Colonic mucosa (tissue), 4 donors: ENCODE measurements around the gene ESYT3. TPM values are rescaled to one million over a fixed set of nuclear protein-coding genes. Genes with fewer than 3 reads are reported as not detected.

Source experiments
- DNase-seq: peaks from one replicate; pipeline ENCODE4 v3.0.0-alpha.2; 2020
- H3K27ac ChIP-seq: fragments of 200-600 bp; one replicate; pipeline ENCODE4 v1.8.0; 2021
- H3K27me3 ChIP-seq: fragments of 200-600 bp; one replicate; pipeline ENCODE4 v1.8.0; 2021
- H3K36me3 ChIP-seq: fragments of 200-600 bp; one replicate; pipeline ENCODE4 v1.8.0; 2021
- H3K4me1 ChIP-seq: fragments of 200-600 bp; one replicate; pipeline ENCODE4 v1.8.0; 2021; ENCODE audit warnings: mild to moderate bottlenecking
- H3K4me3 ChIP-seq: fragments of 200-600 bp; one replicate; pipeline ENCODE4 v1.8.0; 2021
- H3K9ac ChIP-seq, 2 donors: one replicate each; pipeline ENCODE4 v1.7.0; 2013; ENCODE audit warnings: control low read depth in 2 of 2, low read depth in 2 of 2, low read length in 2 of 2
- H3K9me3 ChIP-seq: fragments of 200-600 bp; one replicate; pipeline ENCODE4 v1.8.0; 2021
- CTCF ChIP-seq: fragments of 200-600 bp; IDR thresholded peaks from one replicate; pipeline ENCODE4 v1.8.0; 2022; ENCODE audit warnings: antibody characterized with exemption, mild to moderate bottlenecking
- intact Hi-C: fragments of 100-400 bp; cut with DNase I; formaldehyde crosslinking; loops from one replicate; pipeline ENCODE4 v1.14.1; 2022
- total RNA-seq, 2 donors: library from RNA; stranded (reverse); fragmentation: NEBNext Ultra II Directional in 1 of 2; extraction: Animal tissue kit (Norgen Biotek cat#: 25700) in 1 of 2; gene quantifications; one replicate each; pipeline ENCODE4 v1.2.1, GENCODE V29; 2021
- donor health status: healthy.
- donor health status: DM: no; HTN: no; CAD: no.
- donor health status: DM: no; HTN: no; CAD: no.

The ESYT3 gene
- total RNA-seq, 2 donors from 2014 or later: 0.89 to 1.2 TPM

GRCh38 chr3:138460536-138461205 lies 26.3 kb downstream of the ESYT3 start:
- H3K4me3 ChIP-seq: no peak overlapping the region
- no peak overlapping the region for H3K9ac ChIP-seq
- no peak overlapping the region for H3K27ac ChIP-seq
- no peak for TF ChIP-seq CTCF
- no peaks in the 10 kb centered on the region for H3K4me1 ChIP-seq
- intact Hi-C loops: no loop called here
- H3K36me3 ChIP-seq: no peaks in the 10 kb centered on the region
- no peaks in the 10 kb centered on the region for H3K27me3 ChIP-seq
- H3K9me3 ChIP-seq: no peaks in the 10 kb centered on the region
- no peak for DNase-seq

GRCh38 chr3:138461246-138461645 lies 26.8 kb downstream of the ESYT3 start:
- H3K36me3 ChIP-seq: no peaks in the 10 kb centered on the region
- H3K4me3 ChIP-seq: no peak overlapping the region
- H3K9me3 ChIP-seq: no peaks in the 10 kb centered on the region
- H3K4me1 ChIP-seq: no peaks in the 10 kb centered on the region
- no peak for TF ChIP-seq CTCF
- no peak overlapping the region for H3K9ac ChIP-seq
- intact Hi-C loops: no loop called here
- DNase-seq: no peak
- no peaks in the 10 kb centered on the region for H3K27me3 ChIP-seq
- no peak overlapping the region for H3K27ac ChIP-seq

- Histone ChIP-seq H3K9ac (no peak overlapping the region), H3K27ac (no peak overlapping the region), H3K9me3 (no peaks in the 10 kb centered on the region), H3K36me3 (no peaks in the 10 kb centered on the region), H3K27me3 (no peaks in the 10 kb centered on the region), H3K4me1 (no peaks in the 10 kb centered on the region), H3K4me3 (no peak overlapping the region)
- TF ChIP-seq CTCF: no peak
- intact Hi-C loops: no loop called here
- DNase-seq: no peak
Observed at GRCh38 chr3:138461896-138462295, 27.5 kb downstream of the ESYT3 start.

- Histone ChIP-seq H3K9ac (no peak overlapping the region), H3K4me3 (no peak overlapping the region), H3K27ac (no peak overlapping the region), H3K9me3 (no peaks in the 10 kb centered on the region), H3K36me3 (no peaks in the 10 kb centered on the region), H3K27me3 (no peaks in the 10 kb centered on the region), H3K4me1 (no peaks in the 10 kb centered on the region)
- no peak for TF ChIP-seq CTCF
- no peak for DNase-seq
- intact Hi-C loops: no loop called here
Observed at GRCh38 chr3:138463724-138464490, 29.5 kb downstream of the ESYT3 start.

GRCh38 chr3:138464491-138464860 lies 30.1 kb downstream of the ESYT3 start:
- intact Hi-C loops: no loop called here
- DNase-seq: no peak
- Histone ChIP-seq H3K9me3 (no peaks in the 10 kb centered on the region), H3K27me3 (no peaks in the 10 kb centered on the region), H3K36me3 (no peaks in the 10 kb centered on the region), H3K9ac (no peak overlapping the region), H3K4me3 (no peak overlapping the region), H3K4me1 (no peaks in the 10 kb centered on the region), H3K27ac (no peak overlapping the region)
- no peak for TF ChIP-seq CTCF
